ENCODE measurements around the gene MYO5B. TPM values are rescaled to one million over a fixed set of nuclear protein-coding genes. Genes with fewer than 3 reads are reported as not detected.

MYO5B gene
- total RNA-seq, 1 experiment from 2014 or later, result 56.7 TPM

- Mint-ChIP-seq H3K27ac (ENCODE audit: unreplicated experiment) (no peak overlapping the region), H3K9me3 (ENCODE audit: low read depth, unreplicated experiment) (no peaks in the 10 kb centered on the region), H3K27me3 (ENCODE audit: unreplicated experiment) (no peaks in the 10 kb centered on the region), H3K4me1 (ENCODE audit: low read depth, unreplicated experiment) (no peaks in the 10 kb centered on the region), H3K36me3 (ENCODE audit: insufficient read depth, unreplicated experiment) (no peaks in the 10 kb centered on the region), H3K4me3 (ENCODE audit: low read depth, unreplicated experiment) (no peak overlapping the region)
- no TSS peak for BruUV-seq (replicated peaks)
- TF ChIP-seq, protein P1, sequence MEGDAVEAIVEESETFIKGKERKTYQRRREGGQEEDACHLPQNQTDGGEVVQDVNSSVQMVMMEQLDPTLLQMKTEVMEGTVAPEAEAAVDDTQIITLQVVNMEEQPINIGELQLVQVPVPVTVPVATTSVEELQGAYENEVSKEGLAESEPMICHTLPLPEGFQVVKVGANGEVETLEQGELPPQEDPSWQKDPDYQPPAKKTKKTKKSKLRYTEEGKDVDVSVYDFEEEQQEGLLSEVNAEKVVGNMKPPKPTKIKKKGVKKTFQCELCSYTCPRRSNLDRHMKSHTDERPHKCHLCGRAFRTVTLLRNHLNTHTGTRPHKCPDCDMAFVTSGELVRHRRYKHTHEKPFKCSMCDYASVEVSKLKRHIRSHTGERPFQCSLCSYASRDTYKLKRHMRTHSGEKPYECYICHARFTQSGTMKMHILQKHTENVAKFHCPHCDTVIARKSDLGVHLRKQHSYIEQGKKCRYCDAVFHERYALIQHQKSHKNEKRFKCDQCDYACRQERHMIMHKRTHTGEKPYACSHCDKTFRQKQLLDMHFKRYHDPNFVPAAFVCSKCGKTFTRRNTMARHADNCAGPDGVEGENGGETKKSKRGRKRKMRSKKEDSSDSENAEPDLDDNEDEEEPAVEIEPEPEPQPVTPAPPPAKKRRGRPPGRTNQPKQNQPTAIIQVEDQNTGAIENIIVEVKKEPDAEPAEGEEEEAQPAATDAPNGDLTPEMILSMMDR (IDR thresholded peaks at IDR 0.05; ENCODE audit: unreplicated experiment), result no peak
- CTCF ChIA-PET, result no interaction called here
- no peak for DNase-seq
- intact Hi-C loops (cut with micrococcal nuclease; ENCODE audit: unreplicated experiment), result no loop called here
Observed at GRCh38 chr18:49875155-49875554, 319.8 kb downstream of the MYO5B start.

- Mint-ChIP-seq H3K4me3 (ENCODE audit: low read depth, unreplicated experiment) (no peak overlapping the region), H3K36me3 (ENCODE audit: insufficient read depth, unreplicated experiment) (no peaks in the 10 kb centered on the region)
Observed at GRCh38 chr18:49874238-49874637, 320.7 kb downstream of the MYO5B start.

DNA sequence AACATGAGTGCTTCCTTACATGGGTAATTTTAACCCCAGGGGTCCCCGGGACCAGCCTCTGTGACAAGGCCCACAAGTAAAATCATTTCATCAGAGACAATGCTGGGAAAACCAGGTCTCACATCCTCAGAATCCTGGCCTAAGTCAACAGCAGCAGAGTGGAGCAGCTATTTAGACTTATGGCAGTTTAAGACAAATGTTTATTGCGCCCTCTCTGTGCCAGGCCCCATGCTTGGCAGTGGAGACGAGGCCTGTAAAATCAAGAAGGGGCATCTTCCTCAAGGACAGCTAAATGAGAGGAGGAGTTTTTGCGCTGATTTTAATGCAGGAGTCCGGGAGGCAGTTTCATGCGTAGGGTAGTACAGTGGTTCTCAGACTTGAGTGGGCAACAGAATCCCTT is 325.6 kb downstream of the MYO5B start:
- no peak overlapping the region for H3K4me3 Mint-ChIP-seq (ENCODE audit: low read depth, unreplicated experiment)
- no TSS peak for BruUV-seq (replicated peaks)
- TF ChIP-seq, protein P1 (IDR thresholded peaks at IDR 0.05; ENCODE audit: unreplicated experiment), result no peak
- no peaks in the 10 kb centered on the region for H3K36me3 Mint-ChIP-seq (ENCODE audit: insufficient read depth, unreplicated experiment)
- no peaks in the 10 kb centered on the region for H3K4me1 Mint-ChIP-seq (ENCODE audit: low read depth, unreplicated experiment)
- DNase-seq, result no peak
- intact Hi-C loops (cut with micrococcal nuclease; ENCODE audit: unreplicated experiment), result no loop called here
- H3K27ac Mint-ChIP-seq (ENCODE audit: unreplicated experiment), result no peak overlapping the region
- no peaks in the 10 kb centered on the region for H3K27me3 Mint-ChIP-seq (ENCODE audit: unreplicated experiment)
- no peaks in the 10 kb centered on the region for H3K9me3 Mint-ChIP-seq (ENCODE audit: low read depth, unreplicated experiment)
- CTCF ChIA-PET, result interaction anchor here (2.0 kb wide), 1 partner anchor 11 kb away, joined by 5 read pairs; no protein-coding TSS in a partner anchor

More at GRCh38 chr18:49874238-49874637, 320.7 kb downstream of the MYO5B start:
- Mint-ChIP-seq H3K4me1 (ENCODE audit: low read depth, unreplicated experiment) (no peaks in the 10 kb centered on the region), H3K27me3 (ENCODE audit: unreplicated experiment) (no peaks in the 10 kb centered on the region), H3K27ac (ENCODE audit: unreplicated experiment) (no peak overlapping the region), H3K9me3 (ENCODE audit: low read depth, unreplicated experiment) (no peaks in the 10 kb centered on the region)
- BruUV-seq (replicated peaks), result no TSS peak
- TF ChIP-seq, protein P1 (IDR thresholded peaks at IDR 0.05; ENCODE audit: unreplicated experiment), result no peak
- CTCF ChIA-PET, result no interaction called here
- no peak for DNase-seq
- intact Hi-C loops (cut with micrococcal nuclease; ENCODE audit: unreplicated experiment), result no loop called here

- Mint-ChIP-seq H3K27ac (ENCODE audit: unreplicated experiment) (no peak overlapping the region), H3K4me1 (ENCODE audit: low read depth, unreplicated experiment) (no peaks in the 10 kb centered on the region), H3K27me3 (ENCODE audit: unreplicated experiment) (no peaks in the 10 kb centered on the region), H3K36me3 (ENCODE audit: insufficient read depth, unreplicated experiment) (no peaks in the 10 kb centered on the region), H3K9me3 (ENCODE audit: low read depth, unreplicated experiment) (no peaks in the 10 kb centered on the region), H3K4me3 (ENCODE audit: low read depth, unreplicated experiment) (no peak overlapping the region)
- DNase-seq, result no peak
- TF ChIP-seq, protein P1 (IDR thresholded peaks at IDR 0.05; ENCODE audit: unreplicated experiment), result no peak
- intact Hi-C loops (cut with micrococcal nuclease; ENCODE audit: unreplicated experiment), result no loop called here
- BruUV-seq (replicated peaks), result no TSS peak
- CTCF ChIA-PET, result no interaction called here
Observed at GRCh38 chr18:49866680-49867079, 328.3 kb downstream of the MYO5B start.
